ENCODE data around the gene CRACDL.
A peak's percentile ranks its signal among the peaks of the same experiment; 100 is the strongest.

Gene CRACDL

DNA sequence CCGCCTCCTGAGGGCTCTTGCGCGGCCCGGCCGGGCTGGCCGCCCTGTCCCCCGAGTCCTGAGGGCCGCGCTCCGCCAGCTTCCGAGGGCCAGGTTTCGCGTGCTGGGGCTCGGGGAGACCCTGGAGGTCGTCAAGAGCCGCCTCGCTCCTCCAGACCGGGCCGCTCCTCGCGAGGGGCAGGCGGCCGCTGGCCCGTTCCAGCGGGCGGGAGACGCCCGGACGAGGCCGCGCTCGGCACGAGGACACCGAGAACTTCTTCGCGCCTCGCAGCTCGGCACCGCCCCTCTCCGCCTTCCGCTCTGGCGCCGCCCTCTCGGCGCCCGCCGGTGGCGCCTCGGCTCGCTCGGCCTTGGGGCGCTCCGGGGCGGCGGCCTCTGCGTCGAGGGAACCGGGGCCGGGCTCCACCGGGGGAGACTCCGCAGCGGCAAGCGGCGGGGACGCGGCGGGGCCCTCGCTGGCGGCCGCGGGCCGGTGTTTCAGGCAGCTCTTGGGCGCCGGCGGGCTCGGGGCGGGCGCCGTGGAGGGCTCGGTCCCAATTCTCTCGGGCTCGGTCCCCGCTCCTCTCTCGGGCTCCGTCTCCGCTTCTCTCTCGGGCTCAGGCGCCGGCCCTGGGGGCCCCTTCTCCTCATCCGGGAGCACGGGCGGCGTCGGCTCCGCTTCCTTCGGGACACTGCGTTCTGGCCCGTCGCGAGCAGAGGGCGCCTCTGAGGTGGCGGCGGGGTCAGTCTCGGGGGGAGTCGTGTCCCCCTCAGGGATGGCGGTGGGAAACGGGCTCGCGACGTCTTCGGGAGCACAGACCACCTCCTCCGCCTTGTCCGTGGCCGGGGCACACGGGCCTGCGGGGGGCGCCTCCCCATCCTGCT lies 113.5 kb downstream of the CRACDL start:
- no peak for DNase-seq (ENCODE audit: low read depth)

GRCh38 chr2:98821629-98822135 lies 114.3 kb downstream of the CRACDL start:
- no peak for DNase-seq (ENCODE audit: low read depth)

DNA sequence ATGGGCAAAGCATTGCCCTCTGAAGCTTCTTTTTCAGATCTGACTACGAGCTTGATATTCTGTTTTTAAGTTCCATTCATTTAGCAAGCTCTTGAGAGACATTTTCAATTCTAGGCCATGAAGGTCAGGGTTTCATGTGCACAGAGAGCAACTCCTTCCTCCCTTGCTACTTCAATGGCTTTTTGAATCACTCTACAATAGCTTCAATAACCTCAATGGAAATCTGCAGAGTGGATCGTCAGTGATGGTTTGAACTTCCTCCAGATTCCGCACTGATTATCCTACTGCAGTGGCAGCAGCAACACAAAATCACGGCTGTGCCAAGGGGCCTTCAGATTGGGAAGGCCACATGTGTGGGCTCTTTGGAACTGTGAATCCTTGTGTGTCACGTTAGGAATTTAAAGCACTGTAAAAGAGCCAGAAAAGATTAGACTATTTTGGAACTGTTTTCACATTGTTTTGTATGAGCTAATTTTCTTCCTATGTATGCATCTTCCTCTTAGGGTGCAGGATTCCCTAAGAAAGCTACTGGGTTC lies 116.7 kb downstream of the CRACDL start:
- DNase-seq (ENCODE audit: low read depth): no peak

DNA sequence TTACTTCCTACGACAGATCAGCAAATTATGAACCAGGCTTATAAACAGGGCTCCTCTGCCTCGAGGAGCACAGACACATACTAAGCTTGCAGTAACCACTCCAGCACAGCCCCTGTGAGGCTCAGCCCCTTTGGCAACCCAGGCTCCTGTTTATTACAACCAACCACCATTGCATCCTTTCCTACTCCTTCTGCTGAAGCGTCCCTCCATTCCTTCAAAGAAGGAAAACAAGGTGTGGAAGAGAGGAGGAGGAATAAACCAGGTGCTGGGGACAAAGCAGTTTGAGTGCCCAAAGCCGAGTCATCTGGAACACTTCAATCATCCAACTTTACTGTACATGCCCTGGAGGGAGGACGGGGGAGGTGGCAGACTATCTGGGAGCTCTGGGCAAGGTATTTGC lies 117.9 kb downstream of the CRACDL start:
- DNase-seq (ENCODE audit: low read depth): no peak

DNA sequence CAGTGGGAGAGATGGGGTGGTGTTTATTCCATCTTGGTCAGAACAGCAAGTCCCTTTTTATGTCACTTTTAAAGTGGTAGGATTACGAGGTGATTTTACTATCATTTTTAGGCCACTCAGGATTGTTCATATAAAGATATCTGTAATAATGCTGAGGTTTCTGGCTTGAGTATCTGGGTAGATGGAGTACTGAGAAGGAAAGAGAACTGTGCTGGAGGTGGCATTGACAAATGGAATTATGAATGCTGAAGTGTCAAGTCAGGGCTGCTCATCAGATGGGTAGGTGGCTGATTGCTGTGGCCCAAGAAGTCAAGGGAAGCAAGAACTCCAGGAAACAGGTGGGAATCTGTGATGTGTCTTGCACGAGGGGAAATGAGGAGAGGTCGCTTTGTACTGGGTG lies 119.7 kb downstream of the CRACDL start:
- no peak for DNase-seq (ENCODE audit: low read depth)

GRCh38 chr2:98815795-98816194 lies 120.2 kb downstream of the CRACDL start:
- DNase-seq (ENCODE audit: low read depth): no peak

GRCh38 chr2:98811766-98812165 lies 124.3 kb downstream of the CRACDL start:
- no peak for DNase-seq (ENCODE audit: low read depth)

DNA sequence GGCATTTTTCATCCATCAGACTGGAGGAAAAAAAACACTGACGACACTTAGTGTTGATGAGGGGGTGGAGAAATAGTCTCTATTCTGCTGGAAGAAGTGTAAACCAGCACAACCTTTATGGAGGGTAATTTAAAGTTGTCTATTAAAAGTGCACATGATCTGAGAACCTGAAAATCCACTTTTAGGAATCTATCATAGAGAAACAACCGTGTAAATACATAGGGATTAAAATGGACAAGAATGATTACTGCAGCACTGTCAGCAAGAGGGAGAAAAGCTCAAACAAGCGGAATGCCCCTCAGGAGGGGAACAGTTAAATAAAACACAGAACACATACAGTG lies 125.5 kb downstream of the CRACDL start:
- DNase-seq (ENCODE audit: low read depth): no peak

- DNase-seq (ENCODE audit: low read depth): no peak
Observed at GRCh38 chr2:98809878-98810587, 126.0 kb downstream of the CRACDL start.

- no peak for DNase-seq (ENCODE audit: low read depth)
Observed at GRCh38 chr2:98809116-98809515, 126.9 kb downstream of the CRACDL start.

- DNase-seq (ENCODE audit: low read depth): no peak
Observed at GRCh38 chr2:98808546-98808945, 127.5 kb downstream of the CRACDL start.

- no peak for DNase-seq (ENCODE audit: low read depth)
Observed at GRCh38 chr2:98807929-98808328, 128.1 kb downstream of the CRACDL start.

- DNase-seq (ENCODE audit: low read depth): no peak
Observed at GRCh38 chr2:98807221-98807620, 128.8 kb downstream of the CRACDL start.

DNA sequence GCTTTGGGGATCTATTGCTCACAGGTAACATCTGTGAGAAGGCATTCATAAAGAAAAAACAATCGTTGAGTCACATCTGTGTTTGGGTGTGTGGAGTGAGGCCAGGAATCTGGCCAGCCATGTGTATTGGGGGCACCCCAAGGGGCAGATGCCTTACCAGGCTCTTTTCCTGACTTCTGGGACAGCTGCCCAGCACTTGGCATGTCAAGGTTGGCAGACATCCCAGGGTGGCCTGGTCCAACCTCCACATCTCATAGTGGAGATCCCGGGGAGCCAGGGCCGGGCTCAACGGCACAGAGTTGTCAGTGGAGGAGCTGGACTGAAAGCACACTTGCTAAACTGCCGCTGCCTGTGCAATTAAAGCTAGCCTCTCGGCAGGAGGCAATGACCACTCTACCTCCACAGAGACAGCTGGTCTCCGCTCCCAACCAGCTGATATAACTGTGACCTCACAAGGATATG lies 129.8 kb downstream of the CRACDL start:
- DNase-seq (ENCODE audit: low read depth): no peak

GRCh38 chr2:98805412-98806171 lies 130.4 kb downstream of the CRACDL start:
- peak; percentile 57 for DNase-seq (ENCODE audit: low read depth)

- no peak for DNase-seq (ENCODE audit: low read depth)
Observed at GRCh38 chr2:98804736-98805135, 131.3 kb downstream of the CRACDL start.

DNA sequence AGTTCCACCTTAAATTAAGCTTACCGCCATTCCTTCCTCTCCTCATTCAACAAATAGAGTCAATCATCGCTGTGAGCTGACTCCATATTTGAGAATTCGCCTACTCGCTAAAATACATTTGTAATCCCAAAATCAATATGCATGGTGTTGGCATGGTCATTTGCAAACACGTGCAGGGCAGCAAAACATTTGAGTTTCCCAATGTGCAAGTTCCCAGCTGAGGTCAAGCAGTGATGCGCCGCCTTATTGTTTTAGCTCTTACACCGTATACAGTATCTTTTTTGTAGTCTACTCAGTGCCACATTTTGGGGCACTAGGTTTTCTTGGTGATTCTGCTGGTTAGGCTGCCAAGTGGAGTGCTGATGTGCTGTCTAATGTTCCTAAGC lies 131.8 kb downstream of the CRACDL start:
- DNase-seq (ENCODE audit: low read depth): no peak

- no peak for DNase-seq (ENCODE audit: low read depth)
Observed at GRCh38 chr2:98803405-98804264, 132.4 kb downstream of the CRACDL start.

GRCh38 chr2:98802344-98802743 lies 133.7 kb downstream of the CRACDL start:
- no peak for DNase-seq (ENCODE audit: low read depth)

DNA sequence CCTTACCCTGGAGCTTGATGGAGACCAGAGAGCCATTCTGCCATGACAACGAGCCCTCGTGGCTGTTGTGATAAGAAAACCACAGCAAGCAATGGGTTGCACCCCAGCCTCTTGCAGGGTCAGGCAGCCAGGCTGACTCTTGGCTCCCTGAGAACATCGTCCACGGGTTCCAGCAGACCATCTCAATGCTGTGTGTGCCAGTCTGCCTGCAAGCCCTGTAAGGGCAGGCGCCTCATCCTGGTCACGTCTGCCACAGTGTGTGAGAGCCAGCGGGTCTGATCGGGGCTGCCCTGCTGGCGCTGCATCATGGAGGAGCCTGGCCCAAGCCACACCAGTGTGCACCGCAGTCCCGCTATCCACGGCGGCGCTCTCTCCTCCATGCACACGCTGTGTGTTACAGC lies 134.1 kb downstream of the CRACDL start:
- no peak for DNase-seq (ENCODE audit: low read depth)

- no peak for DNase-seq (ENCODE audit: low read depth)
Observed at GRCh38 chr2:98801286-98801685, 134.7 kb downstream of the CRACDL start.
